GM12874 (cell line): ENCODE data around the gene FGF18.

Experiments
- TF ChIP-seq, protein P1 (sequence below): IDR thresholded peaks from 2 replicates; pipeline ENCODE4 v1.5.1; 2011; ENCODE audit warnings: low read depth, mild to moderate bottlenecking, control low read depth, low read length, moderate library complexity; ENCODE audit not compliant: insufficient read depth

FGF18 gene

DNA sequence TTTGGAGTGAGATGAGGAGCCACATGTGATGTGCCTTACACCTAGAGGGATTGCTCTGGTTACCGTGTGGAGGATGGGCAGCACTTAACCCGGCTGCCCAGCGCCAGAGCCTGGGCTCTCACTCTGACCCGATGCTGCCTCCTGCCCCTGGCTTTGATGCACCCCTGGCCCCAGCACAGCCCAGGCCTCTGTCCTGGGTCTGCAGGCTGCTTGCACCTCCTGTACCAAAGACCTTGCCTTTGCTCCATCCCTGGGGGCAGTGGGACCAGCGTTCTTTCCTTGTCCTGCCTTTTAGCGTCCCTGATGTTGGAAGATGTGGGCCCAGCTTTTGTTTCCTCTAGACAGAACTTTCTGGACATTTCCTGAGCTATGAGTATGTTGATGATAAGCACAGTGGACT is 40.4 kb downstream of the FGF18 start:
- TF ChIP-seq, protein P1, sequence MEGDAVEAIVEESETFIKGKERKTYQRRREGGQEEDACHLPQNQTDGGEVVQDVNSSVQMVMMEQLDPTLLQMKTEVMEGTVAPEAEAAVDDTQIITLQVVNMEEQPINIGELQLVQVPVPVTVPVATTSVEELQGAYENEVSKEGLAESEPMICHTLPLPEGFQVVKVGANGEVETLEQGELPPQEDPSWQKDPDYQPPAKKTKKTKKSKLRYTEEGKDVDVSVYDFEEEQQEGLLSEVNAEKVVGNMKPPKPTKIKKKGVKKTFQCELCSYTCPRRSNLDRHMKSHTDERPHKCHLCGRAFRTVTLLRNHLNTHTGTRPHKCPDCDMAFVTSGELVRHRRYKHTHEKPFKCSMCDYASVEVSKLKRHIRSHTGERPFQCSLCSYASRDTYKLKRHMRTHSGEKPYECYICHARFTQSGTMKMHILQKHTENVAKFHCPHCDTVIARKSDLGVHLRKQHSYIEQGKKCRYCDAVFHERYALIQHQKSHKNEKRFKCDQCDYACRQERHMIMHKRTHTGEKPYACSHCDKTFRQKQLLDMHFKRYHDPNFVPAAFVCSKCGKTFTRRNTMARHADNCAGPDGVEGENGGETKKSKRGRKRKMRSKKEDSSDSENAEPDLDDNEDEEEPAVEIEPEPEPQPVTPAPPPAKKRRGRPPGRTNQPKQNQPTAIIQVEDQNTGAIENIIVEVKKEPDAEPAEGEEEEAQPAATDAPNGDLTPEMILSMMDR = no peak

DNA sequence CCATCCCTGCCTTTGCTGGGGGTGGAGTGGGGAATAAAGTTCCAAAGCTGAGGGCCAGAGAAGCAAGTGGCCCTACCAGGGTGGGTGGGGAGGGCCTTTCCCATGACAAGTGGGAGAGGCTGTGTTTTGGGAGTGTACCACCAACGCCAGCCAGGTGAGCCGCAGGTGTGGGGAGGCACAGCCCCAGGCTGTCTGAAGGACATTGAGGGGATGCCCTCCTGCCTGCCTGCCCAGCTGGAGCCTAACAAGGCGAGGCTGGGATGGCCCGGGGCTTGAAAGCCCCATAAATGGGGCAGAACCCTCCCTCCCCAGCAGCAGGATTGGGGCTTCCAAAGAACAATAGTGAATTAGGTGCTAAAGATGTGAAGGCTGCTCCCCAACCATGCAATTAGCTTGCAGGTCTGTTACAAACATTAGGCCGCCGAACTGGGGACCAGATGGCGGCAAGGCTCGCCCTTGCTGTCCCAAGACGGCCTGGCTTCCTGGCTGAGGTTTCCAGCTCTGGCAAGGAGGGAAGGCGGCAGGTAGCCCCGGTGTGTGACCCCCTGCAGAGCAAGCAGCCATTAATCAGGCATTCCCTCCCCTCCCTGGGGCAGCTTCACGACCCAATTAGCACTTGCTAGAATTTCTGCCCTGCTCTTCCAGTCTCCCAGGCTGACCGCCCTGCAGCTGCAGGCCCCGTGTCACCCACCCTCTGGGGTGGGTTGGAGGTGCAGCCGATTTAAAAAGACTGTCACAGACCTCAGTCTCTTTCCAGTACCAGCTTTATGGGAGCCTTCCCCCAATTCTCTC is 42.9 kb downstream of the FGF18 start:
- TF ChIP-seq, protein P1 = no peak

DNA sequence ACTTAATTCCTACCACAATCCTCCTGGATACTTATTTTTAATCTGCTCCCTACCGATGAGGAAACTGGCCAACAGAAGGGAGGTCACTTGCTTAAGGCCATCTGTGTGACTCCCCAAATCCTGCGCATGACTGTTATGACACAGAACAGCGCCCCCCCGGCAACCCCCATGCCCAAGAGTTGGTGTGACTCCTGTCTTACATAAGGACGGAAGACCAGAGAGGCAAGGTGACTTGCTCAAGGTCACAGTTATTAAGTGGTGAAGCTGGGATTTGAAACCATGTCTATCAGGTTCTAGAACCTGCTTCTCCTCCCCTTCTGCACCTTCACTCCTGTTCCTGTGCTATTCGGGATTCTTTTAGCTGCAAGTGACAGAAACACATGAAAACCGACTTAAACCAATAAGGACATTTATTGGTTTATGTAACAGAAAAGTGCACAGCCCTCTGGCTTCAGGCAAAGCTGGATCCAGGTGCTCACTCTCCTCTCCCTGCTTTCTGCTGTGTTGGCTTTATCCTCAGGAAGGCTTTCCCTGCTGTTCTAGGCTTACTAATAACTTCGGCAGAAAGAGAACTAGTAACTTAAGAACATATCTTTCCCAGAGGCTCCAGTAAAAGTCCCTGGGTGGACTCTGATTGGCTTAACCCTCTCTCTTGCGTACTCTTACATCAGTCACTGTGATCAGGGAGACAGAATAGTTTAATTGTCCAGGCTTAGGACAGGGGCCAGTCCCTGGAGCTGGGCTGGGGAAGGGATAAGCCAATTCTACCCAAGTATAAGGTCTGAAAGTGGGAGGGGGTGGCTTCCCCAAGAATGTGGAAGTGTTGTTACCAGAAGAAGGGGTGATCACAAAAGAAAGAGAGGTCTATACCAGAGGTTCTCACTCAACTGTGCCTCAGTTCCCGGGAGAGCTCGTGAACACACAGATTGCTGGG is 43.7 kb downstream of the FGF18 start:
- TF ChIP-seq, protein P1 = no peak

DNA sequence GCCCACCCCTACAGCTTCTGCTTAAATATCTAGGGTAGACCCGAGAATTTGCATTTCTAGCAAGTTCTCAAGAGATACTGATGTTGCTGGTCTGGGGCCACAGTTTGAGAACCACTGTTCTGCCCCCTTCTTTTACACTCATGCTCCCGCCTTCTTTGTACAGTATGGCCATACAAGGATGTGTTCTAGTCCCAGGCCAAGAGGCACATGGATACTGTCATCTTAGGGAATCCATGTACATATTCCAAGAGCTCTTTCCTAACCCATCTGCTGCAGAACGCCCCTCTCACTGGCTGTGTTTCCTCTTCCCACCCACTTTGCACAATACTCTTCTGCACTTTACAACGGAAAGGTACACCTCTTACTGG is 44.4 kb downstream of the FGF18 start:
- TF ChIP-seq, protein P1 = no peak

DNA sequence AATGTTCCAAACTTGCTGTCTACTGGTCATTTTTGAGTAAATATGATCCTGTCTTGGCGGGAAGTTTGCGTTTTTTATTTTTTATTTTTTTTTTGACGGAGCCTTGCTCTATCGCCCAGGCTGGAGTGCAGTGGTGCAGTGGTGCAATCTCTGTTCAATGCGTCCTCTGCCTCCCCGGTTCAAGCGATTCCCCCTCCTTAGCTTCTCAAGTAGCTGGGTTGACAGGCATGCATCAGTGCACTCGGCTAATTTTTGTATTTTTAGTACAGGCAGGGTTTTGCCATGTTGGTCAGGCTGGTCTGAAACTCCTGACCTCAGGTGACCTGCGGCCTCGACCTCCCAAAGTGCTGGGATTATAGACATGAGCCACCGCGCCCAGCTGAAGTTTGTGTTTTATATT is 45.4 kb downstream of the FGF18 start:
- TF ChIP-seq, protein P1 = no peak

DNA sequence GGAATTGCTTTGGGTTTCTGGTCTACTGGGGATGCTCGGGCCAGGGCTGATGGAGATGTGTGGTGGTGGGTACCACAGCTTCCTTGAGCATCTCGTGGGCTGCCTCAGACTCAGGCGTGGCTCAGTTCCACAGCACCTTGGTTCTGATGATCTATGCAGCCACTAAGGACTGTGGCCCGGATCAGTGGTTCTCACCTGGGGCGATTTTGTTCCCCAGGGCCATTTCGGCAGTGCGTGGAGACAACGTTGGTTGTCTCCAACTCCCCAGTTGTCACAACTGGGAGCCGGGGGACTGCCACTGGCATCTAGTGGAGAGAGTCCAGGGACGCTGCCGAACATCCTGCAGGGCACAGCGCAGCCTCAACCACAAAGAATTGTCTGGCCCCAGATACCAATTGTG is 47.7 kb downstream of the FGF18 start:
- TF ChIP-seq, protein P1 = no peak

DNA sequence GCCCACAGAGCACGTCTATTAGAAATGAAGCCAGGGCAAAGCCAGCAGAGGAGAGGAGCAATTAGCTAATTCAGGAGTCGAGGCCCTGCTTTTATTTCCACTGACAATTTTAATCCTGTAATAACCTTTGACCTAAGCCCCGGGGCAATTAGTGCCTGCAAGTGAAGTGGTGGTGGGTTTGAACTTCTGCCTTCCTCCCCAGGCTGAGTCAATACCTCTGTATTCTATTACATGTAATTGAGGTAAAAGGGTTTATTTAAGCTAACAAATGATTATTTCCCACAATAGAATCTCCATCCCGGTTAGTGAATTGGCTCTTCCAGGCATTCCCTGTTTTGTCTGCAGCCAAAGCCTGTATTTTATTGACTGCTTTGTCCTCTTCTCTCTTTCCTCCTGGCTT is 49.9 kb downstream of the FGF18 start:
- TF ChIP-seq, protein P1 = no peak
